Activated T-helper 2 cell treated with anti-CD3 and anti-CD28 coated beads, Interferon-gamma antibody, Interleukin-2, Interleukin-4, amounts not matched to agents 10 μg/mL and 5 μg/mL and 100 μg/mL, durations not matched to agents 14 hours and 24 hours and 36 hours (primary cell): ENCODE results near the gene XRCC3. TPM values are rescaled to one million over a fixed set of nuclear protein-coding genes. Genes with fewer than 3 reads are reported as not detected.

Experiments used
- DNase-seq: peaks from one replicate; pipeline ENCODE4 v3.0.0; 2021; ENCODE audit warnings: low spot score
- H3K27ac Mint-ChIP-seq: one replicate; pipeline ENCODE4 v1.8.0; 2021; ENCODE audit warnings: mixed read lengths
- H3K27me3 Mint-ChIP-seq: one replicate; pipeline ENCODE4 v1.8.0; 2021; ENCODE audit warnings: low read depth, mixed read lengths
- H3K36me3 Mint-ChIP-seq: one replicate; pipeline ENCODE4 v1.8.0; 2021; ENCODE audit warnings: low read depth, mixed read lengths
- H3K4me1 Mint-ChIP-seq: one replicate; pipeline ENCODE4 v1.8.0; 2021; ENCODE audit warnings: low read depth, mixed read lengths
- H3K4me3 Mint-ChIP-seq: one replicate; pipeline ENCODE4 v1.8.0; 2021; ENCODE audit warnings: low read depth, mild to moderate bottlenecking, moderate library complexity, mixed read lengths
- H3K9me3 Mint-ChIP-seq: one replicate; pipeline ENCODE4 v1.8.0; 2021; ENCODE audit warnings: mixed read lengths
- intact Hi-C: fragments of 100-400 bp; cut with micrococcal nuclease; formaldehyde crosslinking; loops from one replicate; pipeline ENCODE4 v1.15.1; 2023
- total RNA-seq: library from RNA; stranded (reverse); gene quantifications from 2 replicates; pipeline ENCODE4 v1.2.3, GENCODE V29; 2022

XRCC3 gene
- total RNA-seq, 1 donor from 2014 or later, result 52.9 TPM

- intact Hi-C loops, result no loop called here
- Mint-ChIP-seq H3K27ac (no peak overlapping the region), H3K36me3 (peaks cover 5% of the 10 kb centered on the region), H3K9me3 (no peaks in the 10 kb centered on the region), H3K27me3 (no peaks in the 10 kb centered on the region), H3K4me1 (peaks cover 3% of the 10 kb centered on the region), H3K4me3 (no peak overlapping the region)
- no peak for DNase-seq
Measured at GRCh38 chr14:103649001-103649400, 66.2 kb downstream of the XRCC3 start.

Other genes starting within 250 kb of the XRCC3 start
- 14.0 and 15.3 TPM in 2 replicates for gene CKB, start 192.6 kb downstream of the XRCC3 start, total RNA-seq
- gene TRMT61A, start 186.3 kb downstream of the XRCC3 start, total RNA-seq, result 13.7 and 15.0 TPM in 2 replicates
- 28.2 and 29.2 TPM in 2 replicates for gene BAG5, start 152.8 kb downstream of the XRCC3 start, total RNA-seq
- gene COA8, start 152.5 kb downstream of the XRCC3 start, total RNA-seq, result 31.9 and 33.5 TPM in 2 replicates
- 161 and 169 TPM in 2 replicates for gene KLC1, start 86.2 kb downstream of the XRCC3 start, total RNA-seq
- 24.6 and 27.5 TPM in 2 replicates for gene ZFYVE21, start 359 bp upstream of the XRCC3 start, total RNA-seq
- 7.8 and 13.5 TPM in 2 replicates for gene PPP1R13B, start 132.1 kb upstream of the XRCC3 start, total RNA-seq
- 0.23 TPM in 1 of 2 replicates, not detected in the other for gene TDRD9, start 213.0 kb upstream of the XRCC3 start, total RNA-seq
- not detected in 2 replicates for gene RD3L, start 227.1 kb upstream of the XRCC3 start, total RNA-seq